AG08396 (cell line): ENCODE data around the gene CENPV.
"Not testable (repeated sequence)": the region's sequence is repeated elsewhere in the genome, so short reads cannot be mapped to it uniquely, and the experiment has no call there.

Experiments
- DNase-seq: peaks from one replicate; pipeline ENCODE4 v3.0.0; 2012; ENCODE audit warnings: low spot score, mixed read lengths

Gene CENPV

DNA sequence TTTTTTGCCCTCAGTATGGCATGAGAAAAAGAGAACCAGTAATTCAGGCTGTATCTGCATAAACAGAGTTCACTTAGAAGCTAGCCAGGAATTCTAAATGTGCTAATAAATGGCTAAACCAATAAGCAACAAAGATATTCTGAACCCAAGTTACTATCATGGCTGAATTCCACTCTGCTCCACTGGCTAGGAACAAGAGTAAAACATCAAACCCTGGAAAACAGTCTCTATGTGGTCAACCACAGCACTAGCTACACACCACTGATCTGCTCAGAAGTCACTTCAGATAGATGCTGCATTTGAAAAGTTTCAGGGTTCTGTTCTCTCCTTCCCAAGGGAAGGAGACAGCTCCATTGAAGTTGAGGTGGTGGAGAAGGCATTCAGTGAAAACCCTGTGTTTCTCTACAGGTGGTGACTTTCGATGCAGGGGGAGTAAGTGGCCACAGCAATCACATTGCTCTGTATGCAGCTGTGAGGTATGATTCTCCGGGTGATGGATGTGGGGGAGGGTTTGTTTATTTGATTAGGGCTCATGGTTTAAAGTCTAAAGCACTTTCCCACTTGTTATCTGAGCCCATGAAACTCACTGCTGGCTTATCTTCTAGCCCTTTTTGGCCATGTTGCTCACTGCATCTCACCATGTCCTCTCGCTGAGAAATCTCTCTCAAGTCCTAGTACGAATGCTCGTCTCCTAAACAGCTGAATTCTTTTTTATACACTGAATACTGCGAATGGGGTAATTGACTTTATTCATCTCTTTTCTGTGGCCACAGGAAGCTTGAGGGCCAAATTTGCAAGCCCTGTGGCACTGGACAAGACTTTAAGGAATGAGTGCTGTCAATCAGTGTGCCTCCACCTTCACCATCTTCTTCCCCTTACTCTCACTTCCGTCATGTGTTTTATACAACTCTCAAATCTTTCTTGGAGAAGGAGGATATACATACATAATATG is 39.9 kb downstream of the CENPV start:
- peak; percentile 41 for DNase-seq

DNA sequence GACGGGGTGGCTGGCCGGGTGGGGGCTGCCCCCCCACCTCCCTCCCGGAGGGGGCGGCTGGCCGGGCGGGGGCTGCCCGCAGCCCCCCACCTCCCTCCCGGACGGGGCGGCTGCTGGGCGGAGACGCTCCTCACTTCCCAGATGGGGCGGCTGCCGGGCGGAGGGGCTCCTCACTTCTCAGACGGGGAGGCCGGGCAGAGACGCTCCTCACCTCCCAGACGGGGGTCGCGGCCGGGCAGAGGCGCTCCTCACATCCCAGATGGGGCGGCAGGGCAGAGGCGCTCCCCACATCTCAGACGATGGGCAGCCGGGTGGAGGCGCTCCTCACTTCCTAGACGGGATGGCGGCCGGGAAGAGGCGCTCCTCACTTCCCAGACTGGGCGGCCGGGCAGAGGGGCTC is 41.2 kb downstream of the CENPV start:
- not testable (repeated sequence) for DNase-seq

GRCh38 chr17:16306211-16306610 is 47.1 kb downstream of the CENPV start:
- DNase-seq: no peak

GRCh38 chr17:16304830-16305229 is 48.4 kb downstream of the CENPV start:
- DNase-seq: no peak

DNA sequence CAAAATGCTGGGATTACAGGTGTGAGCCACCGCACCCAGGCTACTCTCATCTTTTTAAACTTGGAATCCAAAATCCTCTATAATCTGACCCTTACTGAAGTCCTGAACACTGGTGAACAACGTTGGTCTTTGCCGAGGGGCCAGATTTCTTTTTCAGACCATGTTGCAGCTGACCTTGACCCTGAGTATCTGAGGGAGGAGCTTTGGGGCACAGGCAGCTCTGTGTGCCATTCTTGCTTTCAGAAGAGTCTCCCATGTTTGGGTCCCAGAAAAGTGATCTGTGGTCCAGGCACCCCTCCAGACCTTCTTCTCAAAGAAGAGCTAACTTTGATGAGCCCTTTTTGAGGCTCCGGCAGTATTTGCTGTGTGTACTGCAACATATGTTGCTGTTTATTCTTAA is 50.4 kb downstream of the CENPV start:
- DNase-seq: no peak

DNA sequence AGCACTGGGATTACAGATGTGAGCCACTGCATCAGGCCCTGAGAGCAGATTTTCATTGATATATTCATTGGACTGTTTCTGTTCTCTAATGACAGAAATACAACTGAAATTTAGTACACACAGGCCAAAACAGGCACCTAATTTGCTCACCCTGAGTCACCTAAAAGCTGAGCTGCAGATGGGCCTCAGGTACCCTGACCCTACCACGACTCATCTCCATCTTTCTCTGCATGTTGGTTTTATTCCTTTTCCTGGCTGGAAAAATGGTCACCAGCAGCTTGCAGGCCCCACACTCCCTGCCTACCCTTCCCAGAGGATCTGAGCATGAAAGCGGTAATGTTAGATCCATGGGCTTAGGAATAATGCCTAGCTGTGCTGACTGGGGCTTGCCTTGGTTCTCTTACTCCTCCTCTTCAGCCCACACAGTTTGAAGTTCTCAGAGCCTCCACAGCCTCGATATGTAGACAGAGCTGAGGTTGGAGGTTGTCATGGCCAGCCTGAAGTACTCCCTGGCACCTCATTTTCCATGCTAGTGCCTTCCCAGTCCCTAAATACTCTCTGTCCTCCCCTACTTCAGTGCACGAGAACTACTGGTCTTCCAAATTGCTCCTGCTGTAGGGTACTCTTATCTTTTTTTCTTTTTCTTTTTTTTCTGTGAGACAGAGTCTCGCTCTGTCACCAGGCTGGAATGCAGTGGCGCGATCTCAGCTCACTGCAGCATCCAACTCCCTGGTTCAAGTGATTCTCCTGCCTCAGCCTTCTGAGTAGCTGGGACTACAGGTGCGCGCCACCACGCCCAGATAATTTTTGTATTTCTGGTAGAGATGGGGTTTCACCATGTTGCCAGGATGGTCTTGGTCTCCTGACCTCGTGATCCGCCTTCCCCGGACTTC is 51.1 kb downstream of the CENPV start:
- DNase-seq: no peak

- DNase-seq: no peak
Observed at GRCh38 chr17:16300554-16300953, 52.7 kb downstream of the CENPV start.

DNA sequence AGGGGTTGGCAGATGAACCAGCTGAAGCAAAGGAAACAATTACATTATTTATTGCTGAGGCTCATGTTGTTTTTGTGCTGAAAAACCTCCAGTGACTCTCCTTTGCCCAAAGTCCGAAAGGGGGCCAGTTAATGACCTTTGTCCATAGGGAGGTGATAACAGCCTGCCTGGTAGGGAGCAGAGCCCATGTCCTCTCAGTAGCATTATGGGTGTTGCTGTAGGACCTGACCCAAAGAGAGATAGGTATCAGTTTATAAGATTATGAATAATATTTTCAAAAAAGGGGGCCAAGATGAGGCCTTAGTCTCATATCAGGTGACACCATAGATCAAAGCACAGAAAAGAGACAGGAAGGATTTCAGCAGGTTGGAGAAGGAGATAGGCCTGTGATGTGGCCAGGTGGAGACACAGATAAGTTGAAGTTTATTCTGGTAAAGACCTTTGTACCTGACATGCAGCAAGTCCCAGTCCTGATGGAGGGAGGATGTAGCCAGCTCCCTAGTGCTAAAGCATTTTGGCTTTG is 55.1 kb downstream of the CENPV start:
- DNase-seq: no peak

DNA sequence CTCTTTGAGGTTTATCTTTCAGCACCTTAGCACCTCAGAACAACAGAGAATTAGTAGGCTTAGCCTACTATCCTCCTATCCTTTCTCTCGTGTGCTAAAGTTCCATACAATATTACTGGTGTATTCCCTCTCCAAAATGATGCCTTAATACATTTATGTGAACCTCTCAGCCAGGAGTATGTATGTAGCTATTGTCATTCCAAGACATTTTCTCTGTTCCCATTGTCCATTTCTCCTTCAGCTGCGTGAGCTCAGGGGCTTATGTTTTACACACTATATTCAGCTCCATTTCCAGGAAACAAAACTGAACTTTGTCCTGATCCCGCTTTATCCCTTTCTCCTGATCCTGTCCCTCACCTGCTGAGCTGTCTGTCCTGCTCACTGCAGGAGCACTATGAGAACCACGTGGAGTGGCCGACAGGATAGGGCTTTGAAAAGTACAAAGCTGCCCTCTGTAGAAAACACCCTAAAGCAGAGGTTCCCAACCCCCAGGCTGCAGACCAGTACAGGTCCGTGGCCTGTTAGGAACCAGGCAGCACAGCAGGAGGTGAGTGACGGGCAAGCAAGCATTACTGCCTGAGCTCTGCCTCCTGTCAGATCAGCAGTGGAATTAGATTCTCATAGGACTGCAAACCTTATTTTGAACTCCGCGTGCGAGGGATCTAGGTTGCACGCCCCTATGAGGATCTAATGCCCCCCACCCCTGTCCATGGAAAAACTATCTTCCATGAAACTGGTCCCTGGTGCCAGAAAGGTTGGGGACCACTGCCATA is 55.7 kb downstream of the CENPV start:
- DNase-seq: no peak

- not testable (repeated sequence) for DNase-seq
Observed at GRCh38 chr17:16296072-16296471, 57.2 kb downstream of the CENPV start.

DNA sequence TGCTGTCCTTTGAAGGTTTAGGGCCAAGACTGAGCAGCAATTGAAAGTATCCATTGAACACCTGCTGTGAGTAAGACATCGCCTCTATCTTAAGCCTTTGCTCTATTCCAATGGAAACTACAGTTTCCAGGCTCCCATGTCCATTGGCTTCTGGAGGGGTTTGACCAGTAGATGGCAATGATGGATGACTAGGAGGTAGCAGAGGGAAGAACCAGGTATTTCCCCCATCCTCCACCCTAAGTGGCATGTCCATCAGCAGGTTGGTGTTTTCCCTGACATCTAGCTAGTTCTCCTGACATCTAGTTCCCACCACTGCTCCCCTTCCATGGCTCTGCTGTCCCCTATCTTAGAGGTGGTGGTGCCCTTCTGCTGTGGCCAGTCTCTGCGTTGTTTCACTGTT is 58.7 kb downstream of the CENPV start:
- DNase-seq: no peak

DNA sequence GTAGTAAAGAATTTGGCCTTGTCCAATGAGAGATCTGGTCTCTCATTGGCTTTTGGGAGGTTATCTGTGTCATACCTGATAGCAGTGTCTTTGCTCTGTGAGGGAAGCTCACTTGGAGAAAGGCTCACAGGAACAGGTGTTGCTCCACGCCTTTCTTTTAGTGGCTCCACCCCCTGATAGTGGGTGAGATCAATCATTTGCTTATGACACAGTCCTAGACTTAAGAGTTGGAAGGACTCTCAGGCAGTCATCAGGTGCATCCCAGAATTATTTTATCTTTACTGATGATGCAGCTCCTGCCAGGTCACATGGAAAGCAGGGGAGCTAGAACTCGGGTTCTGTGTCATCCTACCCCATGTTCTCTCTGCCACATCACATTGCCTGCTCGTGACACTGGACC is 59.3 kb downstream of the CENPV start:
- no peak for DNase-seq
